ENCODE measurements around the gene CFAP410.
A peak's percentile ranks its signal among the peaks of the same experiment; 100 is the strongest.

Gene CFAP410

GRCh38 chr21:44337941-44338895 lies 972 bp downstream of the CFAP410 start:
- H3K4me3 ChIP-seq (ENCODE audit: low read length) = peak overlapping the region; percentile 50

GRCh38 chr21:44337449-44337848 lies 1.7 kb downstream of the CFAP410 start:
- Histone ChIP-seq H3K27ac (ENCODE audit: low read length) (no peak overlapping the region), H3K4me2 (ENCODE audit: low read depth, low read length) (no peak overlapping the region), H3K9me2 (replicated peaks; ENCODE audit: insufficient read depth, low read length) (no peaks in the 10 kb centered on the region), H4K20me1 (ENCODE audit: insufficient read depth, low read length) (no peaks in the 10 kb centered on the region), H3K4me1 (ENCODE audit: low read length) (peaks cover 9% of the 10 kb centered on the region), H3K4me3 (ENCODE audit: low read length) (no peak overlapping the region), H3K27me3 (replicated peaks; ENCODE audit: insufficient read depth, low read length) (peaks cover 15% of the 10 kb centered on the region), H3K9ac (ENCODE audit: low read length) (no peak overlapping the region), H3K36me3 (replicated peaks; ENCODE audit: insufficient read depth, low read length) (no peaks in the 10 kb centered on the region), H2AFZ (ENCODE audit: low read length) (no peak overlapping the region), H3K9me3 (replicated peaks; ENCODE audit: insufficient read depth, low read length) (no peaks in the 10 kb centered on the region), H3F3A (ENCODE audit: insufficient read depth, low read length) (peaks cover 21% of the 10 kb centered on the region), H3K79me2 (ENCODE audit: low read length) (no peaks in the 10 kb centered on the region)
- TF ChIP-seq, protein P1, sequence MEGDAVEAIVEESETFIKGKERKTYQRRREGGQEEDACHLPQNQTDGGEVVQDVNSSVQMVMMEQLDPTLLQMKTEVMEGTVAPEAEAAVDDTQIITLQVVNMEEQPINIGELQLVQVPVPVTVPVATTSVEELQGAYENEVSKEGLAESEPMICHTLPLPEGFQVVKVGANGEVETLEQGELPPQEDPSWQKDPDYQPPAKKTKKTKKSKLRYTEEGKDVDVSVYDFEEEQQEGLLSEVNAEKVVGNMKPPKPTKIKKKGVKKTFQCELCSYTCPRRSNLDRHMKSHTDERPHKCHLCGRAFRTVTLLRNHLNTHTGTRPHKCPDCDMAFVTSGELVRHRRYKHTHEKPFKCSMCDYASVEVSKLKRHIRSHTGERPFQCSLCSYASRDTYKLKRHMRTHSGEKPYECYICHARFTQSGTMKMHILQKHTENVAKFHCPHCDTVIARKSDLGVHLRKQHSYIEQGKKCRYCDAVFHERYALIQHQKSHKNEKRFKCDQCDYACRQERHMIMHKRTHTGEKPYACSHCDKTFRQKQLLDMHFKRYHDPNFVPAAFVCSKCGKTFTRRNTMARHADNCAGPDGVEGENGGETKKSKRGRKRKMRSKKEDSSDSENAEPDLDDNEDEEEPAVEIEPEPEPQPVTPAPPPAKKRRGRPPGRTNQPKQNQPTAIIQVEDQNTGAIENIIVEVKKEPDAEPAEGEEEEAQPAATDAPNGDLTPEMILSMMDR (IDR thresholded peaks at IDR 0.05; ENCODE audit: low read length) = no peak
- no peak for TF ChIP-seq EZH2 (optimal IDR thresholded peaks at IDR 0.05; ENCODE audit: low read depth, low read length)
- no peak for TF ChIP-seq EZH2phosphoT487 (IDR thresholded peaks at IDR 0.05; ENCODE audit: low read length)
- DNase-seq = no peak

More at GRCh38 chr21:44337941-44338895, 972 bp downstream of the CFAP410 start:
- Histone ChIP-seq H3K27me3 (replicated peaks; ENCODE audit: insufficient read depth, low read length) (peaks cover 23% of the 10 kb centered on the region), H3K9ac (ENCODE audit: low read length) (no peak overlapping the region), H2AFZ (ENCODE audit: low read length) (no peak overlapping the region; the same call in 1 of the 2 replicates), H3K4me2 (ENCODE audit: low read depth, low read length) (peak overlapping the region; percentile 65), H3K79me2 (ENCODE audit: low read length) (no peaks in the 10 kb centered on the region), H3K9me3 (replicated peaks; ENCODE audit: insufficient read depth, low read length) (no peaks in the 10 kb centered on the region), H3F3A (ENCODE audit: insufficient read depth, low read length) (peaks cover 21% of the 10 kb centered on the region), H3K36me3 (replicated peaks; ENCODE audit: insufficient read depth, low read length) (no peaks in the 10 kb centered on the region), H3K27ac (ENCODE audit: low read length) (no peak overlapping the region), H4K20me1 (ENCODE audit: insufficient read depth, low read length) (no peaks in the 10 kb centered on the region), H3K9me2 (replicated peaks; ENCODE audit: insufficient read depth, low read length) (no peaks in the 10 kb centered on the region), H3K4me1 (ENCODE audit: low read length) (peaks cover 9% of the 10 kb centered on the region)
- TF ChIP-seq, protein P1 (IDR thresholded peaks at IDR 0.05; ENCODE audit: low read length) = peak; percentile 16; the same call in 1 of the 2 replicates
- TF ChIP-seq EZH2phosphoT487 (IDR thresholded peaks at IDR 0.05; ENCODE audit: low read length) = no peak
- DNase-seq = peak; percentile 33

GRCh38 chr21:44335266-44336059 lies 3.7 kb downstream of the CFAP410 start:
- Histone ChIP-seq H3K9ac (ENCODE audit: low read length) (no peak overlapping the region), H2AFZ (ENCODE audit: low read length) (no peak overlapping the region), H3K27ac (ENCODE audit: low read length) (no peak overlapping the region), H3K36me3 (replicated peaks; ENCODE audit: insufficient read depth, low read length) (no peaks in the 10 kb centered on the region), H3K9me3 (replicated peaks; ENCODE audit: insufficient read depth, low read length) (no peaks in the 10 kb centered on the region), H3F3A (ENCODE audit: insufficient read depth, low read length) (peaks cover 21% of the 10 kb centered on the region), H3K4me1 (ENCODE audit: low read length) (peaks cover 9% of the 10 kb centered on the region), H3K79me2 (ENCODE audit: low read length) (no peaks in the 10 kb centered on the region), H3K27me3 (replicated peaks; ENCODE audit: insufficient read depth, low read length) (peaks cover under 1% of the 10 kb centered on the region; the same call in 1 of the 2 replicates), H3K4me2 (ENCODE audit: low read depth, low read length) (no peak overlapping the region), H3K4me3 (ENCODE audit: low read length) (no peak overlapping the region), H4K20me1 (ENCODE audit: insufficient read depth, low read length) (no peaks in the 10 kb centered on the region), H3K9me2 (replicated peaks; ENCODE audit: insufficient read depth, low read length) (no peaks in the 10 kb centered on the region)
- DNase-seq = no peak
- TF ChIP-seq EZH2 (optimal IDR thresholded peaks at IDR 0.05; ENCODE audit: low read depth, low read length) = no peak
- no peak for TF ChIP-seq EZH2phosphoT487 (IDR thresholded peaks at IDR 0.05; ENCODE audit: low read length)
- TF ChIP-seq, protein P1 (IDR thresholded peaks at IDR 0.05; ENCODE audit: low read length) = no peak

All from MM.1S (cell line).